Dedifferentiated amniotic fluid mesenchymal stem cell (primary cell): ENCODE measurements around the gene TSPAN17.

Source experiments
- DNase-seq: peaks from one replicate; pipeline ENCODE4 v3.0.0-alpha.2; 2016; ENCODE audit errors: extremely low spot score

Gene TSPAN17

GRCh38 chr5:176621661-176622079, 25.6 kb upstream of the TSPAN17 start:
- no peak for DNase-seq

- no peak for DNase-seq
Observed at GRCh38 chr5:176624142-176624541, 23.1 kb upstream of the TSPAN17 start.

GRCh38 chr5:176624938-176625337, 22.3 kb upstream of the TSPAN17 start:
- no peak for DNase-seq

GRCh38 chr5:176625512-176625911, 21.8 kb upstream of the TSPAN17 start:
- no peak for DNase-seq

GRCh38 chr5:176625966-176626875, 21.1 kb upstream of the TSPAN17 start:
- no peak for DNase-seq

- DNase-seq, result no peak
Observed at GRCh38 chr5:176626876-176627236, 20.4 kb upstream of the TSPAN17 start.

GRCh38 chr5:176627582-176627981, 19.7 kb upstream of the TSPAN17 start:
- no peak for DNase-seq

- DNase-seq, result no peak
Observed at GRCh38 chr5:176628406-176629228, 18.7 kb upstream of the TSPAN17 start.

GRCh38 chr5:176629317-176629852, 17.9 kb upstream of the TSPAN17 start:
- DNase-seq, result no peak

GRCh38 chr5:176629853-176630680, 17.2 kb upstream of the TSPAN17 start, which contains the start of the genes EIF4E1B and SNCB:
Gene EIF4E1B (plus strand): TSS chr5:176630675. CDS start chr5:176642788, 12,113 bp downstream.
Gene SNCB (minus strand): TSS chr5:176630534. CDS start chr5:176629654, 880 bp downstream.
- DNase-seq, result no peak

- DNase-seq, result no peak
Observed at GRCh38 chr5:176630681-176631222, 16.5 kb upstream of the TSPAN17 start.

GRCh38 chr5:176631383-176632200, 15.7 kb upstream of the TSPAN17 start:
- DNase-seq, result no peak

GRCh38 chr5:176632745-176633144, 14.5 kb upstream of the TSPAN17 start:
- DNase-seq, result no peak

- no peak for DNase-seq
Observed at GRCh38 chr5:176633598-176633997, 13.7 kb upstream of the TSPAN17 start.

- no peak for DNase-seq
Observed at GRCh38 chr5:176636426-176636825, 10.9 kb upstream of the TSPAN17 start.

GRCh38 chr5:176637556-176637955, 9.7 kb upstream of the TSPAN17 start:
- DNase-seq, result no peak

GRCh38 chr5:176638437-176638836, 8.8 kb upstream of the TSPAN17 start:
- DNase-seq, result no peak

GRCh38 chr5:176639208-176639607, 8.1 kb upstream of the TSPAN17 start:
- DNase-seq, result no peak

GRCh38 chr5:176639981-176640380, 7.3 kb upstream of the TSPAN17 start:
- no peak for DNase-seq

GRCh38 chr5:176640616-176641015, 6.7 kb upstream of the TSPAN17 start:
- DNase-seq, result no peak
